GM10266 (cell line): Measurements from ENCODE around the gene RABGAP1L.
"Not testable (repeated sequence)": the region's sequence is repeated elsewhere in the genome, so short reads cannot be mapped to it uniquely, and the experiment has no call there.

Experiments
- DNase-seq: peaks from one replicate; pipeline ENCODE4 v3.0.0; 2012; ENCODE audit errors: extremely low spot score
- TF ChIP-seq, protein P1 (sequence below): IDR thresholded peaks from 2 replicates; pipeline ENCODE4 v1.5.1; 2012; ENCODE audit warnings: mild to moderate bottlenecking, low read depth; ENCODE audit not compliant: control insufficient read depth, insufficient read depth; ENCODE audit errors: missing control alignments

The RABGAP1L gene

DNA sequence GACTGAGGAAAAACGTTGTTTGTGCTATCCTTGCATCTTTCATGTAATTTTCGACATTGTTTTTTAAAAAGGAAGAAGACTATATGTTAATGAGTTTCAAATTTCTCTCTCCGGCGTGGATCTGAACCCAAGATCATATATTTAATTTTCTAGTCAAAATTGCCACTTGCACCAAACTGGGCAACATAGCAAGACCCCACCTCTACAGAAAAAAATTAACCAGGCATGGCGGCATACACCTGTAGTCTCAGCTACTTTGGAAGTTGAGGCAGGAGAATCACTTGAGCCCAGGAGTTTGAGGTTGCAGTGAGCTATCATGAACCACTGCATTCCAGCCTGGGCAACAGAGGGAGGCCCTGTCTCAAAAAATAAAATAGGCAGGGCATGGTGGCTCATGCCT, 16.5 kb upstream of the RABGAP1L start:
- no peak for DNase-seq
- TF ChIP-seq, protein P1, sequence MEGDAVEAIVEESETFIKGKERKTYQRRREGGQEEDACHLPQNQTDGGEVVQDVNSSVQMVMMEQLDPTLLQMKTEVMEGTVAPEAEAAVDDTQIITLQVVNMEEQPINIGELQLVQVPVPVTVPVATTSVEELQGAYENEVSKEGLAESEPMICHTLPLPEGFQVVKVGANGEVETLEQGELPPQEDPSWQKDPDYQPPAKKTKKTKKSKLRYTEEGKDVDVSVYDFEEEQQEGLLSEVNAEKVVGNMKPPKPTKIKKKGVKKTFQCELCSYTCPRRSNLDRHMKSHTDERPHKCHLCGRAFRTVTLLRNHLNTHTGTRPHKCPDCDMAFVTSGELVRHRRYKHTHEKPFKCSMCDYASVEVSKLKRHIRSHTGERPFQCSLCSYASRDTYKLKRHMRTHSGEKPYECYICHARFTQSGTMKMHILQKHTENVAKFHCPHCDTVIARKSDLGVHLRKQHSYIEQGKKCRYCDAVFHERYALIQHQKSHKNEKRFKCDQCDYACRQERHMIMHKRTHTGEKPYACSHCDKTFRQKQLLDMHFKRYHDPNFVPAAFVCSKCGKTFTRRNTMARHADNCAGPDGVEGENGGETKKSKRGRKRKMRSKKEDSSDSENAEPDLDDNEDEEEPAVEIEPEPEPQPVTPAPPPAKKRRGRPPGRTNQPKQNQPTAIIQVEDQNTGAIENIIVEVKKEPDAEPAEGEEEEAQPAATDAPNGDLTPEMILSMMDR: no peak

DNA sequence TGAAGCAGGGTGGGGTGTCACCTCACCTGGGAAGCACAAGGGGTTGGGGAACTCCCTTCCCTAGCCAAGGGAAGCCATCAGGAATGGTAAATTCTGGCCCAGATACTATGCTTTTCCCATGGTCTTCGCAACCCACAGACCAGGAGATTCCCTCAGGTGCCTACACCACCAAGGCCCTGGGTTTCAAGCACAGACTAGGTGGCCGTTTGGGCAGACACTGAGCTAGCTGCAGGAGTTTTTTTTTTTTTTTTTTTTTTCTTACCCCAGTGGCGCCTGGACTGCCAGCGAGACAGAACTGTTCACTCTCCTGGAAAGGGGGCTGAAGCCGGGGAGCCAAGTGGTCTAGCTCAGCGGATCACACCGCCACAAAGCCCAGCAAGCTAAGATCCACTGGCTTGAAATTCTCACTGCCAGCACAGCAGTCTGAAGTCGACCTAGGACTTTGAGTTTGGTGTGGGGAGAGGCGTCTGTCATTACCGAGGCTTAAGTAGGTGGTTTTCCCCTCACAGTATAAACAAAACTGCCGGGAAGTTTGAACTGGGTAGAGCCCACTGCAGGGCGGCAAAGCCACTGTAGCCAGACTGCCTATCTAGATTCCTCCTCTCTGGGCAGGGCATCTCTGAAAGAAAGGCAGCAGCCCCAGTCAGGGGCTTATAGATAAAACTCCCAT, 15.5 kb upstream of the RABGAP1L start:
- DNase-seq: not testable (repeated sequence)

DNA sequence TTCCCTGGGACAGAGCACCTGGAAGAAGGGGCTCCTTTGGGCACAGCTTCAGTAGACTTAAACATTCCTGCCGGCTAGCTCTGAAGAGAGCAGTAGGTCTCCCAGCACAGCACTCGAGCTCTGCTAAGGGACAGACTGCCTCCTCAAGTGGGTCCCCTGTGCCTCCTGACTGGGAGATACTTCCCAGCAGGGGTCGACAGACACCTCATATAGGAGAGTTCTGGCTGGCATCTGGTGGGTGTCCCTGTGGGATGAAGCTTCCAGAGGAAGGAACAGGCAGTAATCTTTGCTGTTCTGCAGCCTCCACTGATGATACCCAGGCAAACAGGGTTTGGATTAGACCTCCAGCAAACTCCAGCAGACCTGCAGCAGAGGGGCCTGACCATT, 14.9 kb upstream of the RABGAP1L start:
- not testable (repeated sequence) for DNase-seq

DNA sequence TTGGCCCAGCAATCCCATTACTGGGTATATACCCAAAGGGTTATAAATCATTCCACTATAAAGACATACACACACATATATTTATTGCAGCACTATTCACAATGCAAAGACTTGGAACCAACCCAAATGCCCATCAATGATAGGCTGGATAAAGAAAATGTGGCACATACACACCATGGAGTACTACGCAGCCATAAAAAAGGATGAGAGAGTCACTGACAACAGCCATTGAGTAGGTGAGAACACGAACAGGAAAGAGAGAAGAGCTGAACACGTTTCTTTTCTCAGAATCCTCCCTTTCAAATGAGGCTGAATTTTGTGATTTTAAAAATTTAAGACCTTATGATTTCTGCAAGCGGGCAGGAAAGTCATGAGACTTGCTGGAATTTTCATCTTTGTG, 10.1 kb upstream of the RABGAP1L start:
- TF ChIP-seq, protein P1: no peak

DNA sequence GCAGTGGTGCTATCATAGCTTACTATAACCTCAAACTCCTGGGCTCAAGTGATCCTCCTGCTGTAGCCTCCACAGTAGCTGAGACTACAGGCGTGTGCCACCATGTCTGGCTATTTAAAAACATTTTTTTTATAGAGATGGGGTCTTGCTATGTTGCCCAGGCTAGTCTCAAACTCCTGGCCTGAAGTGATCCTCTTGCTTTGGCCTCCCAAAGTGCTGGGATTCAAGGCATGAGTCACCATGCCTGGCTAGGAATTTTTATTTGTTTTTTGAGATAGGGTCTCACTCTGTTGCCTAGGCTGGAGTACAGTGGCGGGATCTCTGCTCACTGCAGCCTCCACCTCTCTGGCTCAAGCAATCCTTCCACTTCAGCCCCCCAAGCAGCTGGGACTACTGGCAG, 8.8 kb upstream of the RABGAP1L start:
- TF ChIP-seq, protein P1: no peak

More for the DNA sequence above, 10.1 kb upstream of the RABGAP1L start:
- DNase-seq: no peak

DNA sequence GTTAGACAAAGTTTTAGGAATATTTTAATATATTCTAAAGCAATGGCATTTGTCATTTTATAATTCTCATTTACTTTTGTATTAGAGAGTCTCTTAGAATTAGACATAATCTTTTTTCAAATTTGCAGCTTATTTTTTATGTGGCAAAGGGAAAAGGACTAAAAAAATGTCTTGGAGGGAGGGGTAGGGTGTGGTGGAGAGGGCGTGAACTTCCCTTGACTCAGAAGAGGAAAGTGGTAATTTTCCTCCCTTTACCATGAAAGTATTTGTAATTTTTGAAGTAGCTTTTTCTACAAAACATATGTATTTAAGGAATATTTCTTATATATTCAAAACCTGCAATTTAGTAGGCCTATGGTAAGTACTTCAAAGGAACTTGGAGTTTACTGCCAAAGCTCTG, 6.9 kb upstream of the RABGAP1L start:
- TF ChIP-seq, protein P1: no peak
- no peak for DNase-seq

More for the DNA sequence above, 8.8 kb upstream of the RABGAP1L start:
- no peak for DNase-seq

DNA sequence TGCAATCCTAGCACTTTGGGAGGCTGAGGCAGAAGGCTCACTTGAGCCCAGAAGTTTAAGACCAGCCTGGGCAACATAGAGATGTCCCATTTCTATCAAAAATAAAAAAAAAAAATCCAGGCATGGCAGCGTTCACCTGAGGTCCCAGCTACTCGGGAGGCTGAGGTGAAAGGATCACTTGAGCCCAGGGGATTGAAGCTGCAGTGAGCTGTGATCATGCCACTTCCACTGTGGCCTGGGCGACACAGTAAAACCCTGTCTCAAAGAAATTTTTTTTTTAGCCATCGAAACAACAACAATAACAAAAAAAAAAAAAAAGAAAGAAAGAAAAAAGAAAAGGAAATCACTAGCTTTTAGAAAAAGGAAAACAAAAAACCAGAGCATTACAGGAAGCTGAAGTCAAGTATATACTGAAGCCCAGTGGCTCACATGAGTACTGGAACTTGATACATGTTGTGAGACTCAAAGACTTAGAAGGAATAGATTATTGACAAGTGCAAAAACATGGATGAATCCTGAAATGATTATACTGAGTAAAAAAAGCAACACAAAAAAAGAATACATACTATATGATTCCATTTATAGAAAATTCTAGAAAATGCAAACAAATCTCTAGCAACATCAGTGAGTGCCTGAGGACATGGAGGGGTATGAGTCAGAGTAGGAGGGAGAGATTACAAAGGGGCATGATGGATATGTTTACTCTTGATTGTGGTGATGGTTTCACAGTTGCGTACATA, 6.1 kb upstream of the RABGAP1L start:
- TF ChIP-seq, protein P1: no peak
- no peak for DNase-seq

DNA sequence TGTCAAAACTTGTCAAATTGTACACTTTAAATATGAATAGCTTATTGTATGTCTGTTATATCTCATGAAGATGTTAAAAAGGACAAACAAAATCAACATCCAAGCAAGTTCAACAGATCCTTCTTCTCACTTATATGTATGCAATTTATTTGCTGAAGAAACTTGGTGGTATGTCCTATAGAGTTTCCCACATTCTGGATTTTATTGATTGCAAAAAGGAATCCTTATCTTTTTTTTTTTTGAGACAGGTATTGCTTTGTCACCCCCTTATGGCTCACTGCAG, 5.6 kb upstream of the RABGAP1L start:
- no peak for DNase-seq
- TF ChIP-seq, protein P1: no peak
